ENCODE data around the gene MRTO4.

- TF ChIP-seq POLR2A (IDR thresholded peaks at IDR 0.05), result no peak
- no peak for TF ChIP-seq CTCF (IDR thresholded peaks at IDR 0.05)
Measured at GRCh38 chr1:19205403-19205802, 46.2 kb upstream of the MRTO4 start.
